GM23248 (cell line): ENCODE measurements around the gene ZBTB7C. TPM values are rescaled to one million over a fixed set of nuclear protein-coding genes. Genes with fewer than 3 reads are reported as not detected.
A peak's percentile ranks its signal among the peaks of the same experiment; 100 is the strongest.

Experiments
- DNase-seq: peaks from one replicate; pipeline ENCODE4 v3.0.0-alpha.2; 2015
- H2AFZ ChIP-seq: fragments of 200-600 bp; sonication (generic); 2 replicates; pipeline ENCODE4 v1.6.1; 2016; ENCODE audit warnings: antibody characterized with exemption
- H3F3A ChIP-seq: fragments of 200-600 bp; sonication (generic); 2 replicates; pipeline ENCODE4 v1.6.1; 2016; ENCODE audit warnings: mild to moderate bottlenecking, antibody characterized with exemption, mixed run types; ENCODE audit not compliant: insufficient read depth
- H3K27ac ChIP-seq: fragments of 200-600 bp; sonication (generic); 2 replicates; pipeline ENCODE4 v1.5.1; 2016; ENCODE audit warnings: mild to moderate bottlenecking
- H3K27me3 ChIP-seq: fragments of 200-600 bp; sonication (generic); replicated peaks from 2 replicates; pipeline ENCODE4 v1.6.1; 2016; ENCODE audit warnings: mild to moderate bottlenecking; ENCODE audit not compliant: insufficient read depth
- H3K36me3 ChIP-seq: fragments of 200-600 bp; sonication (generic); 2 replicates; pipeline ENCODE4 v1.6.1; 2016; ENCODE audit warnings: low read depth, mild to moderate bottlenecking
- H3K4me1 ChIP-seq: fragments of 200-600 bp; sonication (generic); 2 replicates; pipeline ENCODE4 v1.6.1; 2016; ENCODE audit warnings: mild to moderate bottlenecking; ENCODE audit not compliant: insufficient read depth
- H3K4me2 ChIP-seq: fragments of 200-600 bp; sonication (generic); one replicate; pipeline ENCODE4 v1.6.1; 2016; ENCODE audit warnings: mild to moderate bottlenecking; ENCODE audit not compliant: unreplicated experiment
- H3K4me3 ChIP-seq: fragments of 200-600 bp; sonication (generic); 2 replicates; pipeline ENCODE4 v1.5.1; 2016; ENCODE audit warnings: mild to moderate bottlenecking
- H3K79me2 ChIP-seq: fragments of 200-600 bp; sonication (generic); 2 replicates; pipeline ENCODE4 v1.6.1; 2016; ENCODE audit warnings: mild to moderate bottlenecking; ENCODE audit not compliant: insufficient read depth
- H3K9ac ChIP-seq: fragments of 200-600 bp; sonication (generic); 2 replicates; pipeline ENCODE4 v1.6.1; 2016; ENCODE audit warnings: mild to moderate bottlenecking
- H3K9me2 ChIP-seq: fragments of 200-600 bp; sonication (generic); 2 replicates; pipeline ENCODE4 v1.6.1; 2016; ENCODE audit warnings: mixed run types, mild to moderate bottlenecking, moderate library complexity; ENCODE audit not compliant: insufficient read depth
- H3K9me3 ChIP-seq: fragments of 200-600 bp; sonication (generic); one replicate; pipeline ENCODE4 v1.6.1; 2017; ENCODE audit warnings: low read depth
- H4K20me1 ChIP-seq: fragments of 200-600 bp; sonication (generic); 2 replicates; pipeline ENCODE4 v1.6.0; 2016; ENCODE audit not compliant: insufficient read depth
- EZH2 ChIP-seq: fragments of 200-600 bp; sonication (generic); IDR thresholded peaks from 2 replicates; pipeline ENCODE4 v1.6.1; 2018; ENCODE audit warnings: antibody characterized with exemption, mild to moderate bottlenecking; ENCODE audit not compliant: insufficient read depth, poor library complexity, severe bottlenecking
- EZH2phosphoT487 ChIP-seq: fragments of 200-600 bp; sonication (generic); IDR thresholded peaks from 2 replicates; pipeline ENCODE4 v1.6.1; 2018; ENCODE audit warnings: antibody characterized with exemption, moderate library complexity, mild to moderate bottlenecking, low read depth; ENCODE audit not compliant: insufficient read depth
- WGBS, 2 experiments: methylation state at CpG; one replicate each; pipeline ENCODE4 v1.1.6; 2015 to 2017; ENCODE audit warnings: low lambda C conversion rate in 2 of 2, low coverage in 1 of 2; ENCODE audit errors: missing lambda C conversion rate in 2 of 2; 5-methylcytosine and 5-hydroxymethylcytosine counted together
- in situ Hi-C: fragments of 300-500 bp; cut with MboI; formaldehyde crosslinking; loops from 2 replicates; pipeline ENCODE4 v1.15.0; 2020
- polyA plus RNA-seq: library from polyadenylated mRNA; unstranded; fragments of >200 nt; fragmentation: Nextera tagmentation; extraction: Ambion mirVana; gene quantifications from 2 replicates; pipeline ENCODE4 v1.2.1, GENCODE V29; 2016
- total RNA-seq: library from RNA; depleted of rRNA; stranded (reverse); fragments of >200 nt; shearing (Covaris generic); gene quantifications from 2 replicates; pipeline ENCODE4 v1.2.3, GENCODE V29; 2014; rRNA removed

Gene ZBTB7C
- total RNA-seq (not detected in 2 replicates), polyA plus RNA-seq (not detected in 2 replicates)

GRCh38 chr18:48408727-48409590 lies at the start of gene ZBTB7C:
Gene ZBTB7C (minus strand): TSS chr18:48409383.
- DNase-seq, result peak; percentile 61
- H2AFZ ChIP-seq, result peak within 1 kb of the TSS; percentile 89
- H3K27ac ChIP-seq, result no peak within 1 kb of the TSS
- H3K4me2 ChIP-seq, result peak within 1 kb of the TSS; percentile 81
- H3K9me2 ChIP-seq, result no peaks in the 10 kb centered on the region
- in situ Hi-C loops, result no loop called here
- peaks cover 10% of the 10 kb centered on the region; the same call in 1 of the 2 replicates for H3K4me1 ChIP-seq
- H4K20me1 ChIP-seq, result no peaks in the 10 kb centered on the region
- no peaks in the 10 kb centered on the region for H3K36me3 ChIP-seq
- H3K4me3 ChIP-seq, result peak within 1 kb of the TSS; percentile 77
- 1% methylated on average over 54 to 91 of the region's 136 CpGs for WGBS, 2 experiments
- peaks cover 45% of the 10 kb centered on the region for H3K27me3 ChIP-seq
- no peaks in the 10 kb centered on the region for H3K79me2 ChIP-seq
- TF ChIP-seq EZH2phosphoT487 (no peak), EZH2 (no peak)
- H3K9ac ChIP-seq, result no peak within 1 kb of the TSS
- H3K9me3 ChIP-seq, result no peaks in the 10 kb centered on the region
- H3F3A ChIP-seq, result no peaks in the 10 kb centered on the region

- Histone ChIP-seq H3K4me2 (no peak overlapping the region), H3F3A (0 out of 2 replicates have a peak, but pooled peaks cover 10% of the 10 kb centered on the region), H2AFZ (no peak overlapping the region), H3K79me2 (no peaks in the 10 kb centered on the region), H3K36me3 (no peaks in the 10 kb centered on the region), H3K9me2 (no peaks in the 10 kb centered on the region), H3K27me3 (no peaks in the 10 kb centered on the region), H3K27ac (no peak overlapping the region), H3K4me1 (peaks cover 20% of the 10 kb centered on the region), H3K9ac (no peak overlapping the region), H3K9me3 (no peaks in the 10 kb centered on the region), H3K4me3 (no peak overlapping the region), H4K20me1 (no peaks in the 10 kb centered on the region)
- in situ Hi-C loops, result no loop called here
- TF ChIP-seq EZH2phosphoT487 (no peak), EZH2 (no peak)
- 88 to 96% methylated on average over 9 of the region's 9 CpGs for WGBS, 2 experiments
- no peak for DNase-seq
Observed at GRCh38 chr18:48456838-48457237, 47.7 kb upstream of the ZBTB7C start.

GRCh38 chr18:48455555-48456478 lies 46.6 kb upstream of the ZBTB7C start:
- in situ Hi-C loops, result no loop called here
- WGBS, 2 experiments, result 61% methylated on average over 12 to 13 of the region's 13 CpGs
- H3K9me2 ChIP-seq, result no peaks in the 10 kb centered on the region
- H3K79me2 ChIP-seq, result no peaks in the 10 kb centered on the region
- H3K27me3 ChIP-seq, result peaks cover 2% of the 10 kb centered on the region; the same call in 1 of the 2 replicates
- H4K20me1 ChIP-seq, result no peaks in the 10 kb centered on the region
- H3K9ac ChIP-seq, result no peak overlapping the region
- no peak overlapping the region for H3K27ac ChIP-seq
- H2AFZ ChIP-seq, result no peak overlapping the region
- H3K36me3 ChIP-seq, result no peaks in the 10 kb centered on the region
- H3K4me2 ChIP-seq, result no peak overlapping the region
- H3K9me3 ChIP-seq, result no peaks in the 10 kb centered on the region
- H3K4me3 ChIP-seq, result no peak overlapping the region
- 0 out of 2 replicates have a peak, but pooled peaks cover 10% of the 10 kb centered on the region for H3F3A ChIP-seq
- H3K4me1 ChIP-seq, result peaks cover 20% of the 10 kb centered on the region
- DNase-seq, result peak; percentile 84
- TF ChIP-seq EZH2 (no peak), EZH2phosphoT487 (no peak)

- H3K9me2 ChIP-seq, result no peaks in the 10 kb centered on the region
- no peak for TF ChIP-seq EZH2
- no peak for TF ChIP-seq EZH2phosphoT487
- H3K9me3 ChIP-seq, result no peaks in the 10 kb centered on the region
- no peaks in the 10 kb centered on the region for H3K36me3 ChIP-seq
- H3K27me3 ChIP-seq, result peaks cover 17% of the 10 kb centered on the region
- no peak for DNase-seq
- H3K4me1 ChIP-seq, result peaks cover 20% of the 10 kb centered on the region
- 68 to 77% methylated on average over 6 of the region's 6 CpGs for WGBS, 2 experiments
- H4K20me1 ChIP-seq, result no peaks in the 10 kb centered on the region
- no peaks in the 10 kb centered on the region for H3K79me2 ChIP-seq
- in situ Hi-C loops, result no loop called here
- H3F3A ChIP-seq, result 0 out of 2 replicates have a peak, but pooled peaks cover 10% of the 10 kb centered on the region
- no peak overlapping the region for H3K9ac ChIP-seq
- no peak overlapping the region for H2AFZ ChIP-seq
- no peak overlapping the region for H3K4me3 ChIP-seq
- H3K27ac ChIP-seq, result no peak overlapping the region
- no peak overlapping the region for H3K4me2 ChIP-seq
Observed at GRCh38 chr18:48454261-48454757, 45.1 kb upstream of the ZBTB7C start.
